Breast epithelium (tissue), 3 donors: ENCODE measurements around the gene IPO4.

Experiments used
- CTCF ChIP-seq, 3 donors: fragments of 450-650 bp; IDR thresholded peaks; one replicate each; pipeline ENCODE4 v1.5.1; 2016 to 2017; ENCODE audit warnings: antibody characterized with exemption in 3 of 3, mild to moderate bottlenecking in 3 of 3, moderate library complexity in 3 of 3
- POLR2A ChIP-seq: fragments of 450-650 bp; IDR thresholded peaks from one replicate; pipeline ENCODE4 v1.6.1; 2016; ENCODE audit warnings: antibody characterized with exemption, mild to moderate bottlenecking, moderate library complexity
- POLR2AphosphoS5 ChIP-seq, 3 donors: sonication (generic); formaldehyde crosslinking; IDR thresholded peaks; one replicate each; pipeline ENCODE4 v1.6.1; 2017; ENCODE audit warnings: antibody characterized with exemption in 3 of 3

- TF ChIP-seq CTCF (IDR thresholded peaks at IDR 0.05) (no peak), POLR2AphosphoS5 (IDR thresholded peaks at IDR 0.05) (no peak), POLR2A (no peak)
These were observed 24.1 kb downstream of the IPO4 start for GRCh38 chr14:24164518-24164991.
